ENCODE results near the gene FABP1.

FABP1 gene

GRCh38 chr2:88074150-88074549, 53.7 kb downstream of the FABP1 start:
- CTCF ChIA-PET: interaction anchor here (0.5 kb wide), 1 partner anchor 23 kb away, joined by 3 read pairs; no protein-coding TSS in a partner anchor
- no peak for TF ChIP-seq CTCF (conservative IDR thresholded peaks at IDR 0.05; ENCODE audit: low read depth)
- H3K27ac ChIP-seq: no peak overlapping the region
- POLR2A ChIA-PET (ENCODE audit: low non-redundant PET): no interaction called here
- no peak for DNase-seq (ENCODE audit: low spot score)

All from RWPE1 (cell line).